HepG2 (cell line): ENCODE results near the gene NEK3. TPM values are rescaled to one million over a fixed set of nuclear protein-coding genes. Genes with fewer than 3 reads are reported as not detected.

Experiments used
- DZIP1 ChIP-seq: sonication (generic); formaldehyde crosslinking; IDR thresholded peaks from 2 replicates; pipeline ENCODE4 v1.5.0; 2020; ENCODE audit warnings: mild to moderate bottlenecking, missing genetic modification reagents
- KLF15 ChIP-seq: sonication (generic); formaldehyde crosslinking; IDR thresholded peaks from 2 replicates; pipeline ENCODE4 v1.8.1; 2023; ENCODE audit warnings: borderline replicate concordance, mild to moderate bottlenecking, inconsistent platforms, missing genetic modification reagents, mixed read lengths
- MAFK ChIP-seq, 2 experiments: IDR thresholded peaks in 1 of 2; conservative IDR thresholded peaks in 1 of 2; 2 replicates each; pipeline ENCODE4 v1.6.1; 2011; ENCODE audit warnings: improper control_type of control experiment in 2 of 2, low read length in 2 of 2
- MEF2D ChIP-seq: sonication (generic); formaldehyde crosslinking; IDR thresholded peaks from 2 replicates; pipeline ENCODE4 v1.5.1; 2020; ENCODE audit warnings: mild to moderate bottlenecking, missing genetic modification reagents
- NFKBIZ ChIP-seq: IDR thresholded peaks from 2 replicates; pipeline ENCODE4 v1.6.1; 2018; ENCODE audit warnings: missing genetic modification reagents, missing compliant biosample characterization
- POGZ ChIP-seq: sonication (generic); formaldehyde crosslinking; IDR thresholded peaks from 2 replicates; pipeline ENCODE4 v1.4.0; 2020; ENCODE audit warnings: mild to moderate bottlenecking, missing genetic modification reagents
- SPEN ChIP-seq: sonication (generic); formaldehyde crosslinking; IDR thresholded peaks from 2 replicates; pipeline ENCODE4 v1.5.1; 2020; ENCODE audit warnings: low read depth, mild to moderate bottlenecking, missing genetic modification reagents
- ZC3H13 ChIP-seq: sonication (generic); formaldehyde crosslinking; IDR thresholded peaks from 2 replicates; pipeline ENCODE4 v1.8.1; 2023; ENCODE audit warnings: mild to moderate bottlenecking, missing genetic modification reagents, moderate library complexity
- ZFP91 ChIP-seq: sonication (generic); formaldehyde crosslinking; IDR thresholded peaks from 2 replicates; pipeline ENCODE4 v1.9.0; 2022; ENCODE audit warnings: missing genetic modification reagents, mild to moderate bottlenecking, borderline replicate concordance
- ZNF512B ChIP-seq: sonication (generic); formaldehyde crosslinking; IDR thresholded peaks from 2 replicates; pipeline ENCODE4 v1.5.1; 2020; ENCODE audit warnings: missing genetic modification reagents, mild to moderate bottlenecking, borderline replicate concordance
- ZNF552 ChIP-seq: sonication (generic); formaldehyde crosslinking; IDR thresholded peaks from 2 replicates; pipeline ENCODE4 v1.9.0; 2022; ENCODE audit warnings: missing genetic modification reagents, mild to moderate bottlenecking, borderline replicate concordance
- ZNF616 ChIP-seq: sonication (generic); formaldehyde crosslinking; IDR thresholded peaks from 2 replicates; pipeline ENCODE4 v1.5.0; 2020; ENCODE audit warnings: low read depth, mild to moderate bottlenecking, missing genetic modification reagents
- ZNF883 ChIP-seq: sonication (generic); formaldehyde crosslinking; IDR thresholded peaks from 2 replicates; pipeline ENCODE4 v1.5.1; 2020; ENCODE audit warnings: mild to moderate bottlenecking, missing genetic modification reagents; ENCODE audit errors: not compliant biosample characterization
- polyA plus RNA-seq, 8 experiments: library from polyadenylated mRNA; depleted of rRNA in 3 of 8; stranded (reverse) in 7 of 8; unstranded in 1 of 8; fragments of >200 nt; fragmentation: Illumina TruSeq in 4 of 8; extraction: Trizol in 4 of 8; gene quantifications; 2 replicates each; pipeline versions ENCODE4 v1.2.1 to v1.2.3, GENCODE V29; 2011 to 2016; ENCODE audit warnings: low read depth in 4 of 8, missing spikeins in 1 of 8, mixed read lengths in 1 of 8; ENCODE audit not compliant: insufficient read depth in 1 of 8
- total RNA-seq, 5 experiments: library from RNA; depleted of rRNA; stranded (reverse); fragments of >200 nt; fragmentation: Illumina TruSeq; extraction: Trizol; gene quantifications; 2 replicates each; pipeline ENCODE4 v1.2.3, GENCODE V29; 2016; ENCODE audit warnings: low read depth in 1 of 5
- TF ChIP-seq, protein P1 (sequence below): sonication (generic); formaldehyde crosslinking; IDR thresholded peaks from 2 replicates; pipeline ENCODE4 v1.4.0; 2020; ENCODE audit warnings: missing genetic modification reagents, borderline replicate concordance
- TF ChIP-seq, protein P2 (sequence below): sonication (generic); formaldehyde crosslinking; IDR thresholded peaks from 2 replicates; pipeline ENCODE4 v1.4.0; 2020; ENCODE audit warnings: missing genetic modification reagents, borderline replicate concordance

Gene NEK3
- total and polyA plus RNA-seq, 2 of the 13 experiments (the other 11 are each of a cell fraction or from before 2014, with no cell fraction given) = 36.7 to 68.2 TPM

DNA sequence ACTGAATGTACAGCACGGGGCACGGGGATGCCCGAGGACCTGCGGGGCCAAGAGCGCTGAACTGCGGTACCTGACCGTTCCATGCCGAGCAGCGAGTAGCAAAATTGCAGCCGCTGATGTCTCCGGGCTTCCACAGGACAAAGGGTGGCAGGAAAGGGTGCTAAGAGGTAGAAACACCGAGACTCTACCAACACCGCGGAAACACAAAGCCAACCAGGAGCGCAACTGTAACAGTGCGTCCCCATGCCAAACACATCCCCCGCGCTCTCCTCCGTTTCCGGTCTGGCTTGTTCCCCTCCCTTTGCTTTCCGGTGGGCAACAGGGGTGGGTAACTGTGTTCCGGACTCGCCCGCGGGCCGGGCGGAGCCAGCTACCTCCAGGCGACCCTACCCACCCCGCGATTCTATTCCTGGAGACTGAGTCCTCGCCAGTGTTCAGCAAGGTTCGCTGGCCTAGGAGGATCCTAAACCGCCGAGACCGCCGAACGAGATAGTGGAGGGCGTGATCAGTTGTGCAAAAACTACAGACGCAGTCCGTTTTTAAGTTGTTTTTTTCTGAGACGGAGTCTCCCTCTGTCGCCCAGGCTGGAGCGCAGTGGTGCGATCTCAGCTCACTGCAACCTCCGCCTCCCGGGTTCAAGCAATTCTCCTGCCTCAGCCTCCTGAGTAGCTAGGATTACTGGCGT is 34.9 kb upstream of the NEK3 start (continued):
- peak; percentile 85 for TF ChIP-seq ZNF883 (CRISPR knock-in tag)
- no peak for TF ChIP-seq NFKBIZ (CRISPR knock-in tag)
- TF ChIP-seq ZC3H13 (CRISPR knock-in tag) = no peak; the same call in 1 of the 2 replicates
- TF ChIP-seq MAFK (conservative IDR thresholded peaks at IDR 0.05 in 1 of 2, IDR thresholded peaks at IDR 0.05 in 1 of 2; ENCODE audit: low read length in 2 of 2) = no peak
- peak; percentile 92 for TF ChIP-seq SPEN (CRISPR knock-in tag)
- peak; percentile 95 for TF ChIP-seq ZFP91
- TF ChIP-seq ZNF512B (CRISPR knock-in tag) = peak; percentile 80; the same call in 1 of the 2 replicates
- TF ChIP-seq ZNF616 (CRISPR knock-in tag) = peak; percentile 79; the same call in 1 of the 2 replicates
- TF ChIP-seq MEF2D (CRISPR knock-in tag) = peak; percentile 91
- no peak for TF ChIP-seq KLF15 (CRISPR knock-in tag)
- no peak for TF ChIP-seq DZIP1
- TF ChIP-seq ZNF552 = peak; percentile 78; the same call in 1 of the 2 replicates
- TF ChIP-seq POGZ (CRISPR knock-in tag) = peak; percentile 98
- TF ChIP-seq, protein P1, sequence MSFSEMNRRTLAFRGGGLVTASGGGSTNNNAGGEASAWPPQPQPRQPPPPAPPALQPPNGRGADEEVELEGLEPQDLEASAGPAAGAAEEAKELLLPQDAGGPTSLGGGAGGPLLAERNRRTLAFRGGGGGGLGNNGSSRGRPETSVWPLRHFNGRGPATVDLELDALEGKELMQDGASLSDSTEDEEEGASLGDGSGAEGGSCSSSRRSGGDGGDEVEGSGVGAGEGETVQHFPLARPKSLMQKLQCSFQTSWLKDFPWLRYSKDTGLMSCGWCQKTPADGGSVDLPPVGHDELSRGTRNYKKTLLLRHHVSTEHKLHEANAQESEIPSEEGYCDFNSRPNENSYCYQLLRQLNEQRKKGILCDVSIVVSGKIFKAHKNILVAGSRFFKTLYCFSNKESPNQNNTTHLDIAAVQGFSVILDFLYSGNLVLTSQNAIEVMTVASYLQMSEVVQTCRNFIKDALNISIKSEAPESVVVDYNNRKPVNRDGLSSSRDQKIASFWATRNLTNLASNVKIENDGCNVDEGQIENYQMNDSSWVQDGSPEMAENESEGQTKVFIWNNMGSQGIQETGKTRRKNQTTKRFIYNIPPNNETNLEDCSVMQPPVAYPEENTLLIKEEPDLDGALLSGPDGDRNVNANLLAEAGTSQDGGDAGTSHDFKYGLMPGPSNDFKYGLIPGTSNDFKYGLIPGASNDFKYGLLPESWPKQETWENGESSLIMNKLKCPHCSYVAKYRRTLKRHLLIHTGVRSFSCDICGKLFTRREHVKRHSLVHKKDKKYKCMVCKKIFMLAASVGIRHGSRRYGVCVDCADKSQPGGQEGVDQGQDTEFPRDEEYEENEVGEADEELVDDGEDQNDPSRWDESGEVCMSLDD (CRISPR knock-in tag) = no peak
- TF ChIP-seq, protein P2, sequence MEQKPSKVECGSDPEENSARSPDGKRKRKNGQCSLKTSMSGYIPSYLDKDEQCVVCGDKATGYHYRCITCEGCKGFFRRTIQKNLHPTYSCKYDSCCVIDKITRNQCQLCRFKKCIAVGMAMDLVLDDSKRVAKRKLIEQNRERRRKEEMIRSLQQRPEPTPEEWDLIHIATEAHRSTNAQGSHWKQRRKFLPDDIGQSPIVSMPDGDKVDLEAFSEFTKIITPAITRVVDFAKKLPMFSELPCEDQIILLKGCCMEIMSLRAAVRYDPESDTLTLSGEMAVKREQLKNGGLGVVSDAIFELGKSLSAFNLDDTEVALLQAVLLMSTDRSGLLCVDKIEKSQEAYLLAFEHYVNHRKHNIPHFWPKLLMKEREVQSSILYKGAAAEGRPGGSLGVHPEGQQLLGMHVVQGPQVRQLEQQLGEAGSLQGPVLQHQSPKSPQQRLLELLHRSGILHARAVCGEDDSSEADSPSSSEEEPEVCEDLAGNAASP (CRISPR knock-in tag) = peak; percentile 71; the same call in 1 of the 2 replicates
